Astrocyte (in vitro differentiated cells and primary cell): ENCODE results near the gene GIPC2. TPM values are rescaled to one million over a fixed set of nuclear protein-coding genes. Genes with fewer than 3 reads are reported as not detected.

ENCODE experiments used
- DNase-seq: peaks from one replicate; pipeline ENCODE4 v3.0.0-alpha.2; 2010; ENCODE audit warnings: low read depth
- FAIRE-seq: peaks from 2 replicates; lab custom pipeline; 2011; peaks lifted over from hg19 to GRCh38; lab: Jason Lieb, UNC
- H2AFZ ChIP-seq: 2 replicates; pipeline ENCODE4 v1.6.0; 2012; ENCODE audit warnings: low read depth, low read length, inconsistent platforms
- H3K27ac ChIP-seq: 2 replicates; pipeline ENCODE4 v1.5.1; 2011; ENCODE audit warnings: low read depth, low read length, inconsistent platforms
- H3K27me3 ChIP-seq: 2 replicates; pipeline ENCODE4 v1.6.0; 2011; ENCODE audit warnings: low read length, inconsistent platforms; ENCODE audit not compliant: insufficient read depth
- H3K36me3 ChIP-seq: 2 replicates; pipeline ENCODE4 v1.5.1; 2011; ENCODE audit warnings: low read length, inconsistent platforms; ENCODE audit not compliant: insufficient read depth
- H3K4me1 ChIP-seq: 2 replicates; pipeline ENCODE4 v1.5.1; 2011; ENCODE audit warnings: low read length, inconsistent platforms; ENCODE audit not compliant: insufficient read depth
- H3K4me2 ChIP-seq: 2 replicates; pipeline ENCODE4 v1.6.0; 2012; ENCODE audit warnings: low read length, inconsistent platforms
- H3K4me3 ChIP-seq: 2 replicates; pipeline ENCODE4 v1.5.1; 2011; ENCODE audit warnings: low read depth, mild to moderate bottlenecking, low read length, inconsistent platforms; ENCODE audit not compliant: insufficient read depth
- H3K79me2 ChIP-seq: 2 replicates; pipeline ENCODE4 v1.6.0; 2012; ENCODE audit warnings: mild to moderate bottlenecking, low read length, inconsistent platforms; ENCODE audit not compliant: insufficient read depth
- H3K9ac ChIP-seq: 2 replicates; pipeline ENCODE4 v1.6.0; 2012; ENCODE audit warnings: mild to moderate bottlenecking, low read length, inconsistent platforms
- H3K9me3 ChIP-seq: 2 replicates; pipeline ENCODE4 v1.5.1; 2012; ENCODE audit warnings: low read depth, mild to moderate bottlenecking, low read length, inconsistent platforms; ENCODE audit not compliant: insufficient read depth
- H4K20me1 ChIP-seq: 2 replicates; pipeline ENCODE4 v1.6.0; 2012; ENCODE audit warnings: low read length, inconsistent platforms; ENCODE audit not compliant: insufficient read depth
- H3K27ac Mint-ChIP-seq: one replicate; pipeline ENCODE4 v1.8.0; 2021; ENCODE audit warnings: mild to moderate bottlenecking, mixed read lengths; ENCODE audit not compliant: unreplicated experiment
- H3K27me3 Mint-ChIP-seq: one replicate; pipeline ENCODE4 v1.8.0; 2021; ENCODE audit warnings: low read depth, mixed read lengths; ENCODE audit not compliant: unreplicated experiment
- H3K36me3 Mint-ChIP-seq: one replicate; pipeline ENCODE4 v1.8.0; 2021; ENCODE audit warnings: low read depth, mixed read lengths; ENCODE audit not compliant: unreplicated experiment
- H3K4me1 Mint-ChIP-seq: one replicate; pipeline ENCODE4 v1.8.0; 2021; ENCODE audit warnings: low read depth, mixed read lengths; ENCODE audit not compliant: unreplicated experiment
- H3K4me3 Mint-ChIP-seq: one replicate; pipeline ENCODE4 v1.8.0; 2021; ENCODE audit warnings: mild to moderate bottlenecking, moderate library complexity, mixed read lengths; ENCODE audit not compliant: unreplicated experiment
- H3K9me3 Mint-ChIP-seq: one replicate; pipeline ENCODE4 v1.8.0; 2021; ENCODE audit warnings: mild to moderate bottlenecking, mixed read lengths; ENCODE audit not compliant: unreplicated experiment
- CTCF ChIP-seq: IDR thresholded peaks from 2 replicates; pipeline ENCODE4 v1.5.1; 2011; ENCODE audit warnings: low read depth, mild to moderate bottlenecking, inconsistent platforms, low read length, moderate library complexity; ENCODE audit not compliant: insufficient read depth
- EZH2 ChIP-seq: IDR thresholded peaks from 2 replicates; pipeline ENCODE4 v1.6.1; 2012; ENCODE audit warnings: mild to moderate bottlenecking, low read length, inconsistent platforms; ENCODE audit not compliant: insufficient read depth
- total RNA-seq: library from RNA; stranded (reverse); gene quantifications from 2 replicates; pipeline ENCODE4 v1.2.1, GENCODE V29; 2021

GIPC2 gene
- total RNA-seq, 1 donor from 2014 or later, result not detected

DNA sequence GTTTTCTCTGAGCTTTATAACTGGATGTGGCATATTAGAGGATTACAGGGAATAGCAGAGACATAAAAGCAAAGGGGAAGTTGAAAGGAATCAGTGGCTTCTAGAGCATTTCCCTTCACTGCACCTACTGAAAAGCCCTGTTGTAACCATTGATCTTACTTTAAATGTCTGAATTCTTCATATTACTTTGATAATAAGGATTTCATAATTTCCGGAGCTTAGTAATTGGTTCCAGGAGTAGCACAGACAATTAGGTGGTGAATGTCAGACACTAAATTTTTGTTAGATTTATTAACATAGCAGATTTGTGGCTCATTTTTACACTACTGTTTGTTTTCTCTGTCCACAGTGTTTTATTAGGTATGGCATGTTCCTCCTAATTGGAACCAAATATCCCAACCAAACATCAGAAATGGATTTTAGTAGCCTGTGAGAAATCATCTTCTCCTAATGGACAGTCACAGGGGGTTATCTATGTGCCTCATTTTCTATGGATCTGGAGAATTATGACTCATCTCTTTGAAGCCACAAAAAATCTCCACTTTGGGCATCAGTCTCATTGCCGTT lies 100.5 kb downstream of the GIPC2 start:
- Histone ChIP-seq H3K36me3 (no peaks in the 10 kb centered on the region), H3K27ac (no peak overlapping the region), H3K4me1 (no peaks in the 10 kb centered on the region), H3K4me3 (no peak overlapping the region), H3K4me2 (no peak overlapping the region), H3K27me3 (no peaks in the 10 kb centered on the region), H2AFZ (no peak overlapping the region), H3K9me3 (no peaks in the 10 kb centered on the region), H4K20me1 (no peaks in the 10 kb centered on the region), H3K9ac (no peak overlapping the region), H3K79me2 (no peaks in the 10 kb centered on the region)
- Mint-ChIP-seq H3K27me3 (no peaks in the 10 kb centered on the region), H3K27ac (no peak overlapping the region), H3K9me3 (peaks cover 2% of the 10 kb centered on the region), H3K4me1 (peaks cover 8% of the 10 kb centered on the region), H3K36me3 (no peaks in the 10 kb centered on the region), H3K4me3 (no peak overlapping the region)
- DNase-seq (peak; percentile 25), FAIRE-seq (peak; percentile 13)
- TF ChIP-seq CTCF (no peak), EZH2 (no peak)

DNA sequence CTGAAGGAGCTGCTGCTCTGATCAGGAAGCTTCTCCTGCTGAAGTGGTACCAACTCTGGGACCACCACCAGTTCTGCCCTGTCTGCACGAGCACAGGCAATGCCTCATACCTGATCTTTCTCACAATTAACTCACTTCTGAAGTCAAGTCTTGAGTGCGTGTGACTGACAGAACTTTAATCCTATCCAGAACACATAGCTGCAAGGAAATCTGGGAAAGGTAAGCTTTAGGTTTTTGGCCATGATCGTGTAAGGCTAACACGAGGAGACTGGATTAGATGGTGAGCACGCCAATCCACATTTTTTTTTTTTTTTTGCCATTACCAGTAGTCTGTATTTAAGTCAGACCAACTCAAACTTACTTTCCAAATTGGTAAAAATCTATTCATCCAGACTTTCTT lies 101.3 kb downstream of the GIPC2 start:
- Histone ChIP-seq H3K27me3 (no peaks in the 10 kb centered on the region), H3K36me3 (no peaks in the 10 kb centered on the region), H3K9ac (no peak overlapping the region), H3K27ac (no peak overlapping the region), H2AFZ (no peak overlapping the region), H4K20me1 (no peaks in the 10 kb centered on the region), H3K4me1 (no peaks in the 10 kb centered on the region), H3K4me3 (no peak overlapping the region), H3K9me3 (no peaks in the 10 kb centered on the region), H3K79me2 (no peaks in the 10 kb centered on the region), H3K4me2 (no peak overlapping the region)
- H3K27ac Mint-ChIP-seq, result no peak overlapping the region
- DNase-seq, result no peak
- peaks cover 8% of the 10 kb centered on the region for H3K4me1 Mint-ChIP-seq
- TF ChIP-seq EZH2 (no peak), CTCF (no peak)
- no peaks in the 10 kb centered on the region for H3K27me3 Mint-ChIP-seq
- FAIRE-seq, result peak; percentile 72
- peaks cover 2% of the 10 kb centered on the region for H3K9me3 Mint-ChIP-seq
- no peak overlapping the region for H3K4me3 Mint-ChIP-seq
- H3K36me3 Mint-ChIP-seq, result no peaks in the 10 kb centered on the region

DNA sequence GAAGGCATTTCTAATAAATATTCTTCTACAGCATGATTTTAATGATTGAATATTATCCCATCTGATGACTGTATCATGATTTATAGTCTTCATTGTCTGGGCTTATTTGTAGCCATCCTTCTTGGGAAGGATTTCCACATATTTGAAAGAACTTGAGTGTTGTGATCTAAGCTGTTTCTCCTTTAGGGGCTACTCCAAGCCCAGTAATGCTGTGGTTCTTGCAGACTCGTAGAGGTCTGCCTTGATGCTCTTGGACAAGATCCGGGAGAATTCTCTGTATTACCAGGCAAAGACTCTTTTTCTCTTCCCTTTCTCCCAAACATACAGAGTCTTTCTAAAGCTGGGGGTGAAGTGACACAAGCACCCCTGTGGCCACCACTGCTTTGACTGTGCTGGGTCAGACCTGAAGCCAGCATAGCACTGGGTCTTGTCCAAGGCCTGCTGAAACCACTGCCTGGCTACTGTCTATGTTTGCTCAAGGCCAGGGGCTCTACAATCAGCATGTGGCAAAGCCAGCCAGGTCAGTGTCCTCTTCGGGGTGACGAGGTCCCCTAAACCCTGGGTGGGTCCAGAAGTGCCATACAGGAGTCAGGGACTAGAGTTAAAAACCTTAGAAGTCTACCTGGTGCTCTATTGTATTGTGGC lies 107.4 kb downstream of the GIPC2 start:
- no peaks in the 10 kb centered on the region for H3K9me3 ChIP-seq
- TF ChIP-seq EZH2, result no peak
- no peak for TF ChIP-seq CTCF
- no peaks in the 10 kb centered on the region for H3K27me3 Mint-ChIP-seq
- H4K20me1 ChIP-seq, result no peaks in the 10 kb centered on the region
- no peak overlapping the region for H3K27ac Mint-ChIP-seq
- H3K4me1 ChIP-seq, result no peaks in the 10 kb centered on the region
- H3K4me3 Mint-ChIP-seq, result no peak overlapping the region
- FAIRE-seq, result no peak
- no peaks in the 10 kb centered on the region for H3K36me3 ChIP-seq
- H3K4me2 ChIP-seq, result no peak overlapping the region
- no peak for DNase-seq
- peaks cover 6% of the 10 kb centered on the region for H3K4me1 Mint-ChIP-seq
- H3K79me2 ChIP-seq, result no peaks in the 10 kb centered on the region
- H3K36me3 Mint-ChIP-seq, result no peaks in the 10 kb centered on the region
- no peak overlapping the region for H2AFZ ChIP-seq
- H3K27ac ChIP-seq, result no peak overlapping the region
- no peak overlapping the region for H3K9ac ChIP-seq
- H3K9me3 Mint-ChIP-seq, result peaks cover 2% of the 10 kb centered on the region
- H3K4me3 ChIP-seq, result no peak overlapping the region
- H3K27me3 ChIP-seq, result no peaks in the 10 kb centered on the region
